Vagina (tissue), 2 donors: Measurements from ENCODE around the gene AP1S3. TPM values are rescaled to one million over a fixed set of nuclear protein-coding genes. Genes with fewer than 3 reads are reported as not detected.

Source experiments
- DNase-seq, 2 donors: peaks; one replicate each; pipeline ENCODE4 v3.0.0-alpha.2; 2017; ENCODE audit errors: extremely low spot score in 2 of 2
- H3K27ac ChIP-seq: fragments of 200-600 bp; sonication (generic); one replicate; pipeline ENCODE4 v1.5.1; 2019
- H3K27me3 ChIP-seq: fragments of 200-600 bp; sonication (generic); one replicate; pipeline ENCODE4 v1.5.1; 2019
- H3K36me3 ChIP-seq, 2 donors: fragments of 200-600 bp; sonication (generic); one replicate each; pipeline ENCODE4 v1.5.1; 2017 to 2019
- H3K4me1 ChIP-seq: fragments of 200-600 bp; sonication (generic); one replicate; pipeline ENCODE4 v1.5.1; 2019
- H3K4me3 ChIP-seq, 2 donors: fragments of 200-600 bp; sonication (generic); 1 replicate in 1 of 2; 2 replicates in 1 of 2; pipeline ENCODE4 v1.5.1; 2016 to 2019
- H3K9me3 ChIP-seq: fragments of 200-600 bp; sonication (generic); one replicate; pipeline ENCODE4 v1.5.1; 2019
- POLR2A ChIP-seq, 2 donors: fragments of 450-650 bp; IDR thresholded peaks; one replicate each; pipeline ENCODE4 v1.6.1; 2017; ENCODE audit warnings: antibody characterized with exemption in 2 of 2, mild to moderate bottlenecking in 2 of 2, moderate library complexity in 2 of 2
- POLR2AphosphoS5 ChIP-seq, 2 donors: sonication (generic); formaldehyde crosslinking; IDR thresholded peaks; one replicate each; pipeline ENCODE4 v1.9.0; 2017; ENCODE audit warnings: antibody characterized with exemption in 2 of 2, mild to moderate bottlenecking in 2 of 2, low read depth in 1 of 2; ENCODE audit not compliant: insufficient read depth in 1 of 2
- intact Hi-C: fragments of 100-400 bp; cut with DNase I; formaldehyde crosslinking; loops from one replicate; pipeline ENCODE4 v1.15.1; 2023
- total RNA-seq: library from RNA; depleted of rRNA; stranded (reverse); fragments of >200 nt; gene quantifications from one replicate; pipeline ENCODE4 v1.2.3, GENCODE V29; 2016
- TF ChIP-seq, protein P1 (sequence below), 3 experiments: fragments of 450-650 bp in 2 of 3; fragments of 200-600 bp in 1 of 3; sonication (generic) in 1 of 3; IDR thresholded peaks; one replicate each; pipeline ENCODE4 v1.5.1; 2017 to 2019; ENCODE audit warnings: antibody characterized with exemption in 3 of 3, mild to moderate bottlenecking in 2 of 3, moderate library complexity in 2 of 3

Gene AP1S3
- total RNA-seq, 1 donor from 2014 or later, result 9.8 TPM

- H3K9me3 ChIP-seq, result no peaks in the 10 kb centered on the region
- no peaks in the 10 kb centered on the region for H3K36me3 ChIP-seq
- H3K4me3 ChIP-seq, result no peak overlapping the region
- no peaks in the 10 kb centered on the region for H3K27me3 ChIP-seq
- H3K27ac ChIP-seq, result no peak overlapping the region
- no peaks in the 10 kb centered on the region for H3K4me1 ChIP-seq
- TF ChIP-seq POLR2A (IDR thresholded peaks at IDR 0.05) (no peak), POLR2AphosphoS5 (IDR thresholded peaks at IDR 0.05; ENCODE audit: insufficient read depth in 1 of 2, low read depth in 1 of 2) (no peak)
- TF ChIP-seq, protein P1, sequence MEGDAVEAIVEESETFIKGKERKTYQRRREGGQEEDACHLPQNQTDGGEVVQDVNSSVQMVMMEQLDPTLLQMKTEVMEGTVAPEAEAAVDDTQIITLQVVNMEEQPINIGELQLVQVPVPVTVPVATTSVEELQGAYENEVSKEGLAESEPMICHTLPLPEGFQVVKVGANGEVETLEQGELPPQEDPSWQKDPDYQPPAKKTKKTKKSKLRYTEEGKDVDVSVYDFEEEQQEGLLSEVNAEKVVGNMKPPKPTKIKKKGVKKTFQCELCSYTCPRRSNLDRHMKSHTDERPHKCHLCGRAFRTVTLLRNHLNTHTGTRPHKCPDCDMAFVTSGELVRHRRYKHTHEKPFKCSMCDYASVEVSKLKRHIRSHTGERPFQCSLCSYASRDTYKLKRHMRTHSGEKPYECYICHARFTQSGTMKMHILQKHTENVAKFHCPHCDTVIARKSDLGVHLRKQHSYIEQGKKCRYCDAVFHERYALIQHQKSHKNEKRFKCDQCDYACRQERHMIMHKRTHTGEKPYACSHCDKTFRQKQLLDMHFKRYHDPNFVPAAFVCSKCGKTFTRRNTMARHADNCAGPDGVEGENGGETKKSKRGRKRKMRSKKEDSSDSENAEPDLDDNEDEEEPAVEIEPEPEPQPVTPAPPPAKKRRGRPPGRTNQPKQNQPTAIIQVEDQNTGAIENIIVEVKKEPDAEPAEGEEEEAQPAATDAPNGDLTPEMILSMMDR (IDR thresholded peaks at IDR 0.05), result no peak
- no peak for DNase-seq
- intact Hi-C loops, result no loop called here
These were observed 10.4 kb downstream of the AP1S3 start for GRCh38 chr2:223826995-223827394.

DNA sequence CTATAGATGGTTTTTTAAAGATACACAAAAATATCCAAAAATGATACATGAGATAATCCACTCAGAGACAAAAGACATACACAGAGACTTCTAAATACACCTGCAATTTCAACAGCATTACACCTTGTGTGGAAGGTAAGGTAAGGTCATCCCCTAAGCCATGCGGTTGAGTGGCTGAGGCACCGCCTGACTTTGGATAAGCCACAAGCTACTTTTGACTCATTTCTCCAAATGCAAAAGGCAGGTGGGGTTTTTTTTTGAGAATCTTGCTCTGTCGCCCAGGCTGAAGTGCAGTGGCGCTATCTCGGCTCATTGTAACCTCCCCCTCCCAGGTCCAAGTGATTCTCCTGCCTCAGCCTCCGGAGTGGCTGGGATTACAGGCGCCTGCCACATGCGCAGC is 13.1 kb downstream of the AP1S3 start:
- Histone ChIP-seq H3K4me1 (no peaks in the 10 kb centered on the region), H3K27me3 (no peaks in the 10 kb centered on the region), H3K27ac (no peak overlapping the region), H3K4me3 (no peak overlapping the region), H3K9me3 (no peaks in the 10 kb centered on the region), H3K36me3 (no peaks in the 10 kb centered on the region)
- no peak for TF ChIP-seq POLR2AphosphoS5 (IDR thresholded peaks at IDR 0.05; ENCODE audit: insufficient read depth in 1 of 2, low read depth in 1 of 2)
- TF ChIP-seq, protein P1 (IDR thresholded peaks at IDR 0.05), result no peak
- no peak for TF ChIP-seq POLR2A (IDR thresholded peaks at IDR 0.05)
- intact Hi-C loops, result no loop called here
- no peak for DNase-seq

- Histone ChIP-seq H3K9me3 (no peaks in the 10 kb centered on the region), H3K36me3 (no peaks in the 10 kb centered on the region), H3K4me3 (no peak overlapping the region), H3K4me1 (no peaks in the 10 kb centered on the region), H3K27ac (no peak overlapping the region), H3K27me3 (no peaks in the 10 kb centered on the region)
- intact Hi-C loops, result no loop called here
- TF ChIP-seq, protein P1 (IDR thresholded peaks at IDR 0.05), result no peak
- TF ChIP-seq POLR2A (IDR thresholded peaks at IDR 0.05), result no peak
- TF ChIP-seq POLR2AphosphoS5 (IDR thresholded peaks at IDR 0.05; ENCODE audit: insufficient read depth in 1 of 2, low read depth in 1 of 2), result no peak
- no peak for DNase-seq
These were observed 14.6 kb downstream of the AP1S3 start for GRCh38 chr2:223822818-223823217.

DNA sequence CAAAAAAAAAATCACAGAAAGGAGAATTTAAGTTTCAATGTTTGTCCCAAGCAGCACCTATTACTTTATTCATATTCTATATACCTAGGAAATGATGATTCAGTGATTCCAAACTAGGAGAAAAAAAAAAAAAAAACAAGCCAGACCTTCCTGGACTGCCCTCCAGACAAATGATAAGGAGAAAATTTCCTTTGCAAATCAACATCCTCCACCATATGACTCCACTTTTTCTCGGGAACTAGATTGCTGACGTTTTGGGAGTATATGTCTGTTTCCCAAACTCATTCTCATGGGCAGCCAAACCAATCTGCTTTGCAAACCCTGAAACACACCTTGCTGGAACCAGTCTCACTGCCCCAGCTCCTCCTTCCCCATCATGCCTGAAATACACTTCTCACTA is 16.8 kb downstream of the AP1S3 start:
- H3K4me1 ChIP-seq, result no peaks in the 10 kb centered on the region
- no peaks in the 10 kb centered on the region for H3K36me3 ChIP-seq
- H3K27ac ChIP-seq, result no peak overlapping the region
- H3K27me3 ChIP-seq, result no peaks in the 10 kb centered on the region
- H3K9me3 ChIP-seq, result no peaks in the 10 kb centered on the region
- intact Hi-C loops, result no loop called here
- no peak for DNase-seq
- TF ChIP-seq POLR2A (IDR thresholded peaks at IDR 0.05) (no peak), POLR2AphosphoS5 (IDR thresholded peaks at IDR 0.05; ENCODE audit: insufficient read depth in 1 of 2, low read depth in 1 of 2) (no peak)
- TF ChIP-seq, protein P1 (IDR thresholded peaks at IDR 0.05), result no peak
- H3K4me3 ChIP-seq, result no peak overlapping the region

- intact Hi-C loops, result no loop called here
- H3K27ac ChIP-seq, result no peak overlapping the region
- H3K9me3 ChIP-seq, result no peaks in the 10 kb centered on the region
- TF ChIP-seq, protein P1 (IDR thresholded peaks at IDR 0.05), result no peak
- no peak for TF ChIP-seq POLR2A (IDR thresholded peaks at IDR 0.05)
- no peak for TF ChIP-seq POLR2AphosphoS5 (IDR thresholded peaks at IDR 0.05; ENCODE audit: insufficient read depth in 1 of 2, low read depth in 1 of 2)
- DNase-seq, result no peak
- no peaks in the 10 kb centered on the region for H3K4me1 ChIP-seq
- H3K4me3 ChIP-seq, result no peak overlapping the region
- H3K27me3 ChIP-seq, result no peaks in the 10 kb centered on the region
- no peaks in the 10 kb centered on the region for H3K36me3 ChIP-seq
These were observed 17.5 kb downstream of the AP1S3 start for GRCh38 chr2:223819891-223820290.
